Heart left ventricle (tissue), 16 donors: ENCODE data around the gene GMPS. TPM values are rescaled to one million over a fixed set of nuclear protein-coding genes. Genes with fewer than 3 reads are reported as not detected.
A peak's percentile ranks its signal among the peaks of the same experiment; 100 is the strongest.
"Not testable (repeated sequence)": the region's sequence is repeated elsewhere in the genome, so short reads cannot be mapped to it uniquely, and the experiment has no call there.

Experiments
- ATAC-seq, 4 donors: fragments of 200-7000 bp; cut with Tn5 transposase; one replicate each; pipeline ENCODE4 v1.9.1; 2020 to 2022; ENCODE audit warnings: moderate library complexity in 4 of 4, mild to moderate bottlenecking in 3 of 4, moderate number of reproducible peaks in 1 of 4
- DNase-seq, 5 donors: peaks; one replicate each; pipeline ENCODE4 v3.0.0-alpha.2; 2020
- H3K27ac ChIP-seq, 12 donors: fragments of 200-600 bp; sonication (generic) in 4 of 12; one replicate each; pipeline versions ENCODE4 v1.5.0 to v1.8.0; 2016 to 2022; ENCODE audit warnings: mild to moderate bottlenecking in 2 of 12
- H3K27me3 ChIP-seq, 9 donors: fragments of 200-600 bp; sonication (generic) in 2 of 9; one replicate each; pipeline versions ENCODE4 v1.5.1 to v1.8.0; 2016 to 2022; ENCODE audit warnings: mild to moderate bottlenecking in 3 of 9
- H3K36me3 ChIP-seq, 9 donors: fragments of 200-600 bp; sonication (generic) in 2 of 9; one replicate each; pipeline versions ENCODE4 v1.5.0 to v1.8.0; 2018 to 2022; ENCODE audit warnings: mild to moderate bottlenecking in 2 of 9
- H3K4me1 ChIP-seq, 12 donors: fragments of 200-600 bp; sonication (generic) in 4 of 12; one replicate each; pipeline versions ENCODE4 v1.5.0 to v1.8.0; 2016 to 2022; ENCODE audit warnings: mild to moderate bottlenecking in 3 of 12
- H3K4me3 ChIP-seq, 12 donors: fragments of 200-600 bp; sonication (generic) in 4 of 12; one replicate each; pipeline versions ENCODE4 v1.5.0 to v1.8.0; 2017 to 2022; ENCODE audit warnings: mild to moderate bottlenecking in 9 of 12, moderate library complexity in 4 of 12
- H3K9me3 ChIP-seq, 12 donors: fragments of 200-600 bp; sonication (generic) in 4 of 12; one replicate each; pipeline versions ENCODE4 v1.5.0 to v1.8.0; 2016 to 2022; ENCODE audit warnings: mild to moderate bottlenecking in 1 of 12
- POLR2A ChIP-seq, 2 donors: fragments of 450-650 bp; IDR thresholded peaks; one replicate each; pipeline ENCODE4 v1.6.1; 2017; ENCODE audit warnings: antibody characterized with exemption in 2 of 2, mild to moderate bottlenecking in 2 of 2, moderate library complexity in 2 of 2
- WGBS, 4 donors: extraction: QIAGEN DNeasy Blood & Tissue Kit in 2 of 4; methylation state at CpG; one replicate each; pipeline versions ENCODE4 v1.1.5 to v1.1.7; 2013 to 2018; 5-methylcytosine and 5-hydroxymethylcytosine counted together
- intact Hi-C, 10 donors: fragments of 100-400 bp; cut with DNase I; formaldehyde crosslinking; loops; one replicate each; pipeline versions ENCODE4 v1.11.1 to v1.14.2; 2022
- long read RNA-seq, 3 donors: library from polyadenylated mRNA; unstranded; transcript quantifications; one replicate each; pipeline ENCODE4 v2.0.0, GENCODE V29; 2020 to 2021
- polyA plus RNA-seq, 2 donors: library from polyadenylated mRNA; stranded (reverse); fragments of 200-250 nt; gene quantifications; one replicate each; pipeline ENCODE4 v1.2.3, GENCODE V29; 2013
- total RNA-seq, 9 donors: library from RNA; depleted of rRNA in 2 of 9; stranded (reverse); fragments of >200 nt in 2 of 9; fragmentation: NEBNext Ultra II Directional in 3 of 9; extraction: Animal tissue kit (Norgen Biotek cat#: 25700) in 3 of 9; gene quantifications; one replicate each; pipeline versions ENCODE4 v1.1.0 to v1.2.4, GENCODE V29; 2016 to 2023
- TF ChIP-seq, protein P1 (sequence below), 12 donors: fragments of 200-600 bp; sonication (generic) in 4 of 12; IDR thresholded peaks; one replicate each; pipeline versions ENCODE4 v1.5.0 to v1.8.0; 2018 to 2022; ENCODE audit warnings: antibody characterized with exemption in 12 of 12, mild to moderate bottlenecking in 5 of 12
- donor health status: ischemic (EF 13 %, LVEDD 7.1; RV severe dilation, severe dysfunction).
- donor health status: healthy with polysubstance abuse.
- donor health status: DM: no; HTN: yes; CAD: no.
- donor health status: DM: no; HTN: no; CAD: no.
- donor health status: ischemic (EF 25% LVEDD 6.9; RV normal size, moderate dysfunction).
- donor health status: ischemic (EF 25% LVEDD 5.7; RV mildly dilated, moderate dysfunction).
- donor health status: healthy.
- donor health status: DM: yes; HTN: yes; CAD: no.
- donor health status: ischemic (EF 35%, LVEDD 5.7; RV mildly dilated, moderate dysfunction).
- donor health status: nonischemic (EF 11% LVEDD 7.7; RV severe dilation, severe dysfunction).
- donor health status: DM: yes; HTN: yes; CAD: no.
- donor health status: PGD.
- donor health status: ischemic (EF 29% LVEDD 5.4; RV normal size, mild dysfunction).
- donor health status: nonischemic (EF 23%, LVEDD 6.1; RV moderate dilation, normal function).

The GMPS gene
- 10 to 100 TPM; 21.4 to 36.8 (median 32.3) TPM for total RNA-seq
- 10 to 100 TPM; 11.9 to 26.9 TPM for polyA plus RNA-seq
- long read RNA-seq, donor 1, full-length matches to known transcripts: 50 of 55 reads
- long read RNA-seq, donor 1, partial matches to known transcripts: 3 of 55 reads
- long read RNA-seq, donor 1, other reads (novel, unspliced or antisense): 2 of 55 reads
- long read RNA-seq, donor 2, full-length matches to known transcripts: 139 of 158 reads
- long read RNA-seq, donor 2, partial matches to known transcripts: 10 of 158 reads
- long read RNA-seq, donor 2, other reads (novel, unspliced or antisense): 9 of 158 reads
- long read RNA-seq, donor 3, full-length matches to known transcripts: 46 of 52 reads
- long read RNA-seq, donor 3, partial matches to known transcripts: 3 of 52 reads
- long read RNA-seq, donor 3, other reads (novel, unspliced or antisense): 3 of 52 reads

DNA sequence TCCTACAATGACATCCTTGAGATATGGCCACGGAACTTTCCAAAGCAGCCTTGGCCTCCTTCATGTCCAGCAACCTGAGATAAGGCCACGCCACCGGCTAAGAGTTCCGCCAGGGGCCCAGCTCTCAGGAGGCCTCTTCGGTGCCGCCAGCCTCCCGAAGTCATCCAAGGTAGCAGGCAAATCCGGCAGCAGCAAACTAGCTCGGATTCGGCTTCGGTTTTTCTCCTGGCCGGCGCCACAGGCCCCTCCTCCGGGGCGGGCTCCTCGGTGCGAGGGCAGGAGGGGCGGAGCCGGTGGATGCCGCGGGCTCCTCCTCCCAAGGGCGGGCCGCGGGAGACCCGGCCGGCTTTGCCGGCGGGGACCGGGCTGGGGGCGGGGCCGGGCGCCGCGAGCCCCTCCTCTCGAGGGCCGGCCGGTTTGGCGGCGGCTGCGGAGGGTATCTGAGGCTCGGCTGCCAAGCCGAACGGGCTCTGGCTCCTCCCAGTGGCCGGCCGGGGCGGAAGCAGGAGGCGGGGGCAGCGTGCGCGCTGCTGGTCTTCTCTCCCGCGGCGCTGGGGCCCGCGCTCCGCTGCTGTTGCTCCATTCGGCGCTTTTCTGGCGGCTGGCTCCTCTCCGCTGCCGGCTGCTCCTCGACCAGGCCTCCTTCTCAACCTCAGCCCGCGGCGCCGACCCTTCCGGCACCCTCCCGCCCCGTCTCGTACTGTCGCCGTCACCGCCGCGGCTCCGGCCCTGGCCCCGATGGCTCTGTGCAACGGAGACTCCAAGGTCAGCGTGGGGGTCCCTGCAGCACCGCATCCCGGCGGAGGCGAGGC lies at the start of gene GMPS:
Gene GMPS (plus strand): TSS at position 518 of the 812 bp plus-strand sequence. CDS start 221 bp downstream, at position 739.
- DNase-seq: peak; percentile 94 to 98 (median 96)
- peak within 1 kb of the TSS; percentile 52 to 99 (median 94) for H3K27ac ChIP-seq
- peak; percentile 97 to 99 (median 98) for ATAC-seq
- TF ChIP-seq, protein P1, sequence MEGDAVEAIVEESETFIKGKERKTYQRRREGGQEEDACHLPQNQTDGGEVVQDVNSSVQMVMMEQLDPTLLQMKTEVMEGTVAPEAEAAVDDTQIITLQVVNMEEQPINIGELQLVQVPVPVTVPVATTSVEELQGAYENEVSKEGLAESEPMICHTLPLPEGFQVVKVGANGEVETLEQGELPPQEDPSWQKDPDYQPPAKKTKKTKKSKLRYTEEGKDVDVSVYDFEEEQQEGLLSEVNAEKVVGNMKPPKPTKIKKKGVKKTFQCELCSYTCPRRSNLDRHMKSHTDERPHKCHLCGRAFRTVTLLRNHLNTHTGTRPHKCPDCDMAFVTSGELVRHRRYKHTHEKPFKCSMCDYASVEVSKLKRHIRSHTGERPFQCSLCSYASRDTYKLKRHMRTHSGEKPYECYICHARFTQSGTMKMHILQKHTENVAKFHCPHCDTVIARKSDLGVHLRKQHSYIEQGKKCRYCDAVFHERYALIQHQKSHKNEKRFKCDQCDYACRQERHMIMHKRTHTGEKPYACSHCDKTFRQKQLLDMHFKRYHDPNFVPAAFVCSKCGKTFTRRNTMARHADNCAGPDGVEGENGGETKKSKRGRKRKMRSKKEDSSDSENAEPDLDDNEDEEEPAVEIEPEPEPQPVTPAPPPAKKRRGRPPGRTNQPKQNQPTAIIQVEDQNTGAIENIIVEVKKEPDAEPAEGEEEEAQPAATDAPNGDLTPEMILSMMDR (IDR thresholded peaks at IDR 0.05): peak; percentile 41 to 79 (median 57)
- peak in 1 of 2 donors; percentile 75 for TF ChIP-seq POLR2A (IDR thresholded peaks at IDR 0.05)
- WGBS, 4 donors: 0% methylated on average over 38 to 83 of the region's 83 CpGs
- H3K36me3 ChIP-seq: no peaks in the 10 kb centered on the region
- H3K9me3 ChIP-seq: no peaks in the 10 kb centered on the region
- H3K4me1 ChIP-seq: peaks cover 0 to 33% (median 18%) of the 10 kb centered on the region in 12 donors
- H3K4me3 ChIP-seq: peak within 1 kb of the TSS; percentile 71 to 100 (median 96)
- no peaks in the 10 kb centered on the region for H3K27me3 ChIP-seq
- intact Hi-C loops: loop anchor here in 9 of 10 donors (1.0 to 10.0 kb wide), 8 partner anchors 16 to 1546 kb away; partner anchors contain the start of genes SLC33A1 (in 6 of the 9), C3orf33 (in 5 of the 9), DHX36 (in 1 of the 9) and PLCH1 (in 1 of the 9)

DNA sequence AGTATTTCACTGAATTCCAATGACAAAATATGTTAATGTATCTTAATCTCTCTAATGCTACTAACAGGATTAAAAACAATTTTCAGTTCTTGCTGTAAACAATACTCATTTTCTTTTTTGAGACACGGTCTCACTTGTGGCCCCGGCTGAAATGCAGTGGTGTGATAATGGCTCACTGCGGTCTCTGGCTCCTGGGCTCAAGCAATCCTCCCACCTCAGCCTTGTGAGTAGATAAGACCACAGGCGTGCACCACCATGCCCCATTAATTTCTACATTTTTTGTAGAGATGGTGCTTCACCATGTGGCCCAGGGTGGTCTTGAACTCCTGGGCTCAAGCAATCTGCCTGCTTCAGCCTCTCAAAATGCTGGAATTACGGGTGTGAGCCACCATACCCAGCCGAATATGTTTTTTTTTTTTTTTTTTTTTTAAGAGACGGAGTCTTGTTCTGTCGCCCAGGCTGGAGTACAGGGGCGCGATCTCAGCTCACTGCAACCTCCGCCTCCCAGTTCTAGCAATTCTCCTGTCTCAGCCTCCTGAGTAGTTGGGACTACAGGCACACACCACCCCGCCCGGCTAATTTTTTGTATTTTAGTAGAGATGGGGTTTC lies 41.9 kb upstream of the GMPS start:
- peaks cover 0 to 87% (median 56%) of the 10 kb centered on the region in 9 donors for H3K36me3 ChIP-seq
- ATAC-seq, H3K27ac ChIP-seq, H3K4me1 ChIP-seq, H3K4me3 ChIP-seq, intact Hi-C loops, H3K9me3 ChIP-seq, DNase-seq, H3K27me3 ChIP-seq: not testable (repeated sequence)
- 95 to 97% (median 96%) methylated on average over 13 of the region's 13 CpGs for whole genome bisulfite sequencing, 4 donors

DNA sequence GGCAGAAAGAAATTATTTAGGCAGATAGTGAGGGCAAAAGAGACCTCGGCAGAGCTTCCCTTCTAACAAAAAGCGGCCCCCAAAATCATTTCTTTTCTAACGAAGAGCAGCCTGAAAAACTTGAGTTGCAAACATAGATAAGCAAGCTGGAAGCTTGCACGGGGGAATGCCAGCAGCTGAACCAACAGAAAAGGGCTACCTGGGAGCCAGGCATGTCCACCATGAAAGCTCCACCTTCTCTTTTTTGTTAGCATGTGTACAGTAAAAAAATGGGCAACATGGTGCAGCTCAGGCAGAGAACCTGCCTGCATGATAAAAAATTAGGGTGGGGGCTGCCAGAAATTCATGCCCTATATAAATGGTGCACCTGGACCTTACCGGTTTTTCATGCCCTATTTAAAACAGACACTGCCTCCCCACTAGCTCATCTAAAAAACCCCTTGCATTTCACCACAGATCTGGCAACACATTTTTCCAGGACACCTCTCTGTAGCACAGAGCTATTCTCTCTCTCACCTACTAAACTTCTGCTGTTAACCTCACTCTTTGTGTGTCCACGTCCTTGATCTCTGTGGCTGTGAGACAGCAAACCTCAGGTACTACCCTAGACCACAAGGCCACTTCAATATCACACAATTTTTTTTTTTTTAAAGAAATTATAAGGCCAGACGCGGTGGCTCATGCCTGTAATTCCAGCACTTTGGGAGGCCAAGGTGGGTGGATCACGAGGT lies 34.9 kb upstream of the GMPS start:
- H3K4me3 ChIP-seq: no peak overlapping the region
- H3K27me3 ChIP-seq: no peaks in the 10 kb centered on the region
- WGBS, 4 donors: 78 to 92% (median 84%) methylated on average over 9 of the region's 9 CpGs
- TF ChIP-seq, protein P1 (IDR thresholded peaks at IDR 0.05): no peak
- TF ChIP-seq POLR2A (IDR thresholded peaks at IDR 0.05): no peak
- H3K27ac ChIP-seq: no peak overlapping the region
- intact Hi-C loops: no loop called here
- H3K36me3 ChIP-seq: peaks cover 0 to 41% (median 17%) of the 10 kb centered on the region in 9 donors
- no peaks in the 10 kb centered on the region for H3K9me3 ChIP-seq
- H3K4me1 ChIP-seq: peaks cover 0 to 6% (median 0%) of the 10 kb centered on the region in 12 donors
- ATAC-seq: no peak
- DNase-seq: no peak

DNA sequence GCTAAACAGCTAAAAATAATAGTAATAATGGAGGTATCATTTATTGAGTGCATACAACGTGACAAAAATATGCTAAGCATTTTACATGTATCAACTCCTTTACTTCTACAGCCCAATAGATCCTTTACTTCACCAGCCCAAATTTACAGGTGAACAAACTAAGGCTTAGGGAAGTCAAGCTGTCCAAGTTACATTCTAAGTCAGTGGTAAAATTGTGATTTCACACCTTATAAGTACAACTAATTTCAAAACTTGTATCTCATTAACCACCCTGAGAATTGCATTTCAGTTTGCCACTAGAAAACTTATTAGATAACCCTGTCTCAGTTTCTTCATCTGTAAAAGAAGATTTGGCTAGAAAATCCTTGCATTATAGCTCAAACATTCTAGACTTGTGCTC lies 26.9 kb upstream of the GMPS start:
- 42 to 52% (median 50%) methylated on average over 1 of the region's 1 CpG for WGBS, 4 donors
- intact Hi-C loops: no loop called here
- peaks cover 0 to 32% (median 11%) of the 10 kb centered on the region in 9 donors for H3K36me3 ChIP-seq
- no peaks in the 10 kb centered on the region for H3K9me3 ChIP-seq
- ATAC-seq: no peak
- H3K27me3 ChIP-seq: no peaks in the 10 kb centered on the region
- no peak overlapping the region for H3K27ac ChIP-seq
- no peak for TF ChIP-seq POLR2A (IDR thresholded peaks at IDR 0.05)
- DNase-seq: no peak
- H3K4me3 ChIP-seq: no peak overlapping the region
- peaks cover 0 to 39% (median 20%) of the 10 kb centered on the region in 12 donors for H3K4me1 ChIP-seq
